Karpas-422 (cell line): Measurements from ENCODE around the gene MAN1A2. TPM values are rescaled to one million over a fixed set of nuclear protein-coding genes. Genes with fewer than 3 reads are reported as not detected.
"Not testable (repeated sequence)": the region's sequence is repeated elsewhere in the genome, so short reads cannot be mapped to it uniquely, and the experiment has no call there.

Source experiments
- DNase-seq: peaks from one replicate; pipeline ENCODE4 v3.0.0-alpha.2; 2015
- H2AFZ ChIP-seq: fragments of 200-600 bp; sonication (generic); 2 replicates; pipeline ENCODE4 v1.6.1; 2014; ENCODE audit warnings: antibody characterized with exemption, low read length, mixed read lengths
- H3K27ac ChIP-seq: fragments of 200-600 bp; sonication (generic); 2 replicates; pipeline ENCODE4 v1.5.1; 2014; ENCODE audit warnings: mild to moderate bottlenecking, low read length, moderate library complexity
- H3K27me3 ChIP-seq: fragments of 200-600 bp; sonication (generic); 2 replicates; pipeline ENCODE4 v1.6.1; 2014; ENCODE audit warnings: low read length, mixed read lengths
- H3K36me3 ChIP-seq: fragments of 200-600 bp; sonication (generic); 2 replicates; pipeline ENCODE4 v1.6.1; 2014; ENCODE audit warnings: low read length, mixed read lengths; ENCODE audit not compliant: insufficient read depth
- H3K4me1 ChIP-seq: fragments of 200-600 bp; sonication (generic); 2 replicates; pipeline ENCODE4 v1.6.1; 2014; ENCODE audit warnings: mild to moderate bottlenecking, low read length, mixed read lengths
- H3K4me2 ChIP-seq: fragments of 200-600 bp; sonication (generic); 2 replicates; pipeline ENCODE4 v1.6.1; 2014; ENCODE audit warnings: low read length, low read depth, mild to moderate bottlenecking; ENCODE audit not compliant: poor library complexity, severe bottlenecking
- H3K4me3 ChIP-seq: fragments of 200-600 bp; sonication (generic); 2 replicates; pipeline ENCODE4 v1.5.1; 2014; ENCODE audit warnings: mild to moderate bottlenecking, antibody characterized with exemption, low read length, mixed read lengths
- H3K79me2 ChIP-seq: fragments of 200-600 bp; sonication (generic); 2 replicates; pipeline ENCODE4 v1.6.1; 2014; ENCODE audit warnings: mild to moderate bottlenecking, low read length, mixed read lengths
- H3K9ac ChIP-seq: fragments of 200-600 bp; sonication (generic); 2 replicates; pipeline ENCODE4 v1.6.0; 2014; ENCODE audit warnings: low read length
- H3K9me2 ChIP-seq: fragments of 200-600 bp; sonication (generic), shearing (Covaris generic); replicated peaks from 2 replicates; pipeline ENCODE4 v1.6.0; 2014; ENCODE audit warnings: mild to moderate bottlenecking, low read length, moderate library complexity; ENCODE audit not compliant: insufficient read depth
- H3K9me3 ChIP-seq: fragments of 300-700, 200-600 bp; sonication (generic); 2 replicates; pipeline ENCODE4 v1.6.1; 2014; ENCODE audit warnings: low read length, mixed read lengths
- H4K20me1 ChIP-seq: fragments of 200-600 bp; sonication (generic); 2 replicates; pipeline ENCODE4 v1.6.1; 2014; ENCODE audit warnings: mild to moderate bottlenecking, antibody characterized with exemption, low read length, low read depth; ENCODE audit not compliant: insufficient read depth
- total RNA-seq: library from RNA; depleted of rRNA; stranded (reverse); fragments of >200 nt; shearing (Covaris generic); gene quantifications from 2 replicates; pipeline ENCODE4 v1.2.3, GENCODE V29; 2014; ENCODE audit warnings: low replicate concordance

Gene MAN1A2
- total RNA-seq, 1 experiment from 2014 or later: 43.0 TPM

DNA sequence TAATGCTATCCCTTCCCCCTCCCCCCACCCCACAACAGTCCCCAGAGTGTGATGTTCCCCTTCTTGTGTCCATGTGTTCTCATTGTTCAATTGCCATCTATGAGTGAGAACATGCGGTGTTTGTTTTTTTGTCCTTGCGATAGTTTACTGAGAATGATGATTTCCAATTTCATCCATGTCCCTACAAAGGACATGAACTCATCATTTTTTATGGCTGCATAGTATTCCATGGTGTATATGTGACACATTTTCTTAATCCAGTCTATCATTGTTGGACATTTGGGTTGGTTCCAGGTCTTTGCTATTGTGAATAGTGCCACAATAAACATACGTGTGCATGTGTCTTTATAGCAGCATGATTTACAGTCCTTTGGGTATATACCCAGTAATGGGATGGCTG is 14.6 kb upstream of the MAN1A2 start:
- not testable (repeated sequence) for H3K79me2 ChIP-seq, H3K27ac ChIP-seq, H3K9me3 ChIP-seq, H3K4me2 ChIP-seq, H3K4me1 ChIP-seq, H3K27me3 ChIP-seq, DNase-seq, H3K9ac ChIP-seq, H4K20me1 ChIP-seq, H2AFZ ChIP-seq, H3K9me2 ChIP-seq, H3K4me3 ChIP-seq, H3K36me3 ChIP-seq

DNA sequence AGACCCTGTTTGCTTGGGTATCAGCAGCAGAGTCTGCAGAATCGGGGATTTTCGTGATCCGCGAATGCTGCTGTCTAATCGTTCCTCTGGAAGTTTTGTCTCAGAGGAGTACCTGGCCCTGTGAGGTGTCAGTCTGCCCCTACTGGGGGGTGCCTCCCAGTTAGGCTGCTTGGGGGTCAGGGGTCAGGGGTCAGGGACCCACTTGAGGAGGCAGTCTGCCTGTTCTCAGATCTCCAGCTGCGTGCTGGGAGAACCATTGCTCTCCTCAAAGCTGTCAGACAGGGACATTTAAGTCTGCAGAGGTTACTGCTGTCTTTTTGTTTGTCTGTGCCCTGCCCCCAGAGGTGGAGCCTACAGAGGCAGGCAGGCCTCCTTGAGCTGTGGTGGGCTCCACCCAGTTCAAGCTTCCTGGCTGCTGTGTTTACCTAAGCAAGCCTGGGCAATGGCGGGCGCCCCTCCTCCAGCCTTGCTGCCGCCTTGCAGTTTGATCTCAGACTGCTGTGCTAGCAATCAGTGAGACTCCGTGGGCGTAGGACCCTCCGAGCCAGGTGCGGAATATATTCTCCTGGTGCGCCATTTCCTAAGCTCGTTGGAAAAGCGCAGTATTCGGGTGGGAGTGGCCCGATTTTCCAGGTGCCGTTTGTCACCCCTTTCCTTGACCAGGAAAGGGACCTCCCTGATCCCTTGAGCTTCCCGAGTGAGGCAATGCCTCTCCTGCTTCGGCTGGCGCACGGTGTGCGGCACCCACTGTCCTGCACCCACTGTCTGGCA is 9.2 kb upstream of the MAN1A2 start:
- H3K4me1 ChIP-seq, H3K9ac ChIP-seq, H3K9me2 ChIP-seq, DNase-seq, H3K9me3 ChIP-seq, H3K4me2 ChIP-seq, H3K36me3 ChIP-seq, H3K27me3 ChIP-seq, H3K4me3 ChIP-seq, H2AFZ ChIP-seq, H4K20me1 ChIP-seq, H3K79me2 ChIP-seq, H3K27ac ChIP-seq: not testable (repeated sequence)

DNA sequence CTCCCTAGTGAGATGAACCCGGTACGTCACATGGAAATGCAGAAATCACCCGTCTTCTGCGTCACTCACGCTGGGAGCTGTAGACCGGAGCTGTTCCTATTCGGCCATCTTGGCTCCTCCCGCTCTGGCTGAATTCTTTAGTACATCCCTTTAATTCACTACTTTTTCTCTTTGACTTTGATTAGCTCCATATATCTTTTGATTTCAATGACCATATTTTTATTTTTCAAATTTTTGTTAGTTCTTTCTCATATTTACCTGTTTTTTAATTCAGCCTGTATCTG is 8.7 kb upstream of the MAN1A2 start:
- not testable (repeated sequence) for H3K9me3 ChIP-seq, H4K20me1 ChIP-seq, H2AFZ ChIP-seq, DNase-seq, H3K9me2 ChIP-seq, H3K4me2 ChIP-seq, H3K9ac ChIP-seq, H3K27ac ChIP-seq, H3K4me3 ChIP-seq, H3K4me1 ChIP-seq, H3K79me2 ChIP-seq, H3K27me3 ChIP-seq, H3K36me3 ChIP-seq

DNA sequence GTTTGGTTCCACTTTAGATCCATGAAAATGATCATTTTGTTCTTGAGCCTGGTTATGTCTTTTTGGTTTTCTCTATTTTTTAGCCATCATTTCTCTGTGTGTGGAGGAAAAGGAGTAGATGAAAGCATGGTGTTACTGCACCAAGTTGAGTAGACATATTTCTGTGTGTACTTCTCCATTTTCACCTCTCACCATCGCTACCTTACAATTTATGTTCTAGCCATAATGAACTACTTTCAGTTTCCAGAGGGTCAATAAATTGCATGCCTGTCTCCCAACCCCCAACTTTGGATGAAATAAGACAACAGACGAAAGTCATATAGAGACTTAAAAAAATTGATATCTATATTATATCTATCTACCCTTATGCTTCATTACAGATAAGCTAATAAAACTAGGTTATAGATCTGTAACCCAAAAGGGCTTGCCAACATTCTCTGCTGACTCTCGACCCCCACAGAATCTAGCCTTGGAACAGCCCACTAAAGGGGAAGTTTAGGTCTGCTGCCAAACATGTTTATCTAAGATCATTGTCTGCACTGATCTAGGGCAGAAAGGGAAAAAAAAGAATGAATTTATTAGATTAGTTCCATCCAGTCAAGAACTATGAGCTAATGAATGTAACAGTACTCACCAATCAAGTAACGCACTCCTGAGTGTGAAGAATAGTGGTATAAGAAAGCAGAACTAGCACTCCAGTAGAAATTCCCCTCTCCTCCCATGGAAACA is 7.5 kb upstream of the MAN1A2 start:
- DNase-seq: no peak
- H3K4me2 ChIP-seq: no peak overlapping the region

DNA sequence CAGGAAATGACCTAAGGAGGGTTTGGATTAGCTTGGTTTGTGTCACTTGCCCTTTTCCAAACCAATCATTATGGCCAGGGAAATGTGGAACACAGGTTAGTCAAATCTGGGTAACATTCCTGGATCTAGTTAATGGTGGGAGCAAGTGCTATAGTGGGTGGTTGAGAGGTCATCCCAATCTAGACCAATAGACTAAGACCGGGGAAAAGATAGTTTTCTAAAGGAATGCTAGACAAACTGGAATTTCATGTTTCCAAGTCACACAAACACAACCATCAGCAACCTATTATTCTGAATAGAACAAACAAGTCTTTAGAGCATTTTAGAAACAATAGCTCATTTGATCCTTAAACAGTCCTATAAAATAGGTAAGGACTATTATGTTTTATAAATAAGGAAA is 4.3 kb upstream of the MAN1A2 start:
- H4K20me1 ChIP-seq: 0 out of 2 replicates have a peak, but pooled peaks cover 3% of the 10 kb centered on the region
- H3K27me3 ChIP-seq: no peaks in the 10 kb centered on the region
- H3K36me3 ChIP-seq: no peaks in the 10 kb centered on the region
- H3K27ac ChIP-seq: no peak overlapping the region
- H3K4me1 ChIP-seq: peaks cover 22% of the 10 kb centered on the region
- H3K4me3 ChIP-seq: no peak overlapping the region
- no peak for DNase-seq
- no peak overlapping the region for H3K4me2 ChIP-seq
- peaks cover 9% of the 10 kb centered on the region for H3K79me2 ChIP-seq
- H3K9ac ChIP-seq: no peak overlapping the region
- H3K9me2 ChIP-seq: no peaks in the 10 kb centered on the region
- no peaks in the 10 kb centered on the region for H3K9me3 ChIP-seq
- no peak overlapping the region for H2AFZ ChIP-seq

More for the DNA sequence above, 7.5 kb upstream of the MAN1A2 start:
- H3K4me1 ChIP-seq: peaks cover 8% of the 10 kb centered on the region; the same call in 1 of the 2 replicates
- no peak overlapping the region for H3K27ac ChIP-seq
- H4K20me1 ChIP-seq: no peaks in the 10 kb centered on the region
- H3K27me3 ChIP-seq: no peaks in the 10 kb centered on the region
- H3K79me2 ChIP-seq: no peaks in the 10 kb centered on the region
- H3K36me3 ChIP-seq: no peaks in the 10 kb centered on the region
- H2AFZ ChIP-seq: peak overlapping the region; percentile 48; the same call in 1 of the 2 replicates
- no peaks in the 10 kb centered on the region for H3K9me3 ChIP-seq
- no peaks in the 10 kb centered on the region for H3K9me2 ChIP-seq
- no peak overlapping the region for H3K9ac ChIP-seq
- no peak overlapping the region for H3K4me3 ChIP-seq

DNA sequence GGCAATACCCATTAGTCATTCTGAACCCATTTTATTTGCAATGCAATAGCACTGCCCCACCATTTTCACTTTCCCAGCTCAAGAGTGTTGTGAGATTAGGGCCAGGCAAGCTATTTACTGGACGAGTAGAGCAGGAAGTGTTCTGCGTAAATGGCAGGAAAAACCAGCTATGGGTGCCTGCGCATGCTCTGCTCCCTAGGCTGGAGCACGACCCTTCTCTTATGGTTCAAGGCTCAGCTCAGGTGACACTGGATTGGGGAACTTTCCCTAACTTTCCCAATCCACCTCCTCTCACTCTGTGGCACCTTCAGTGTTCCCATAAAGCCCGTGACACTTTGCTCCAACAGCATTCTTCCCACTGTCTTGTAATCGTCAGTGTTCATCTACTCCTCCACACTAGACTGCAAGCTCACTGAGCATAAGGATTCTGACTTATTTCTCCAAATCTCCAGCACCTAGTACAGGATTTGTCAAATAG is 3.6 kb upstream of the MAN1A2 start:
- Histone ChIP-seq H3K9ac (no peak overlapping the region), H3K9me2 (no peaks in the 10 kb centered on the region), H3K36me3 (no peaks in the 10 kb centered on the region), H3K4me3 (no peak overlapping the region), H4K20me1 (0 out of 2 replicates have a peak, but pooled peaks cover 3% of the 10 kb centered on the region), H3K27ac (no peak overlapping the region), H3K4me2 (no peak overlapping the region), H3K4me1 (peaks cover 22% of the 10 kb centered on the region), H3K79me2 (peaks cover 16% of the 10 kb centered on the region), H2AFZ (no peak overlapping the region), H3K27me3 (no peaks in the 10 kb centered on the region), H3K9me3 (no peaks in the 10 kb centered on the region)
- DNase-seq: no peak

DNA sequence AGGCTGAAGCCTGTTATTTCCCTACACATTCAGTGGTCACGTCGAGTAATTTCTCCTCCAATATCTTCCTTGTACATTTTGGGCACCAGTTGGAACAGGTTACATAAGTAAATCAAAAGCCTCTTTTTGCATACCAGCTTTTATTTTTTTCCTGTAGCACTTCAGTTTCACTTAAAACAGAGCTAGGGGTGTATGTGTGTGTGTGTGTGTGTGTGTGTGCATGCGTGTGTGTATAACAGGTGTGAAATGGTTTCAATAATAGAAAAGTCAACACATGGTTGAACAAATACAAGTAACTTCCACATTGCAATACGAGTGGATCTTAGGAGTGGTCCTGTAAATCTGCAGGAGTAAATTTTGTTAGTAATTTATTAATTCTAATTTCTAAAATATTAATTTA is 3.0 kb upstream of the MAN1A2 start:
- Histone ChIP-seq H3K27ac (no peak overlapping the region), H3K27me3 (no peaks in the 10 kb centered on the region), H3K4me1 (peaks cover 21% of the 10 kb centered on the region), H3K9me3 (no peaks in the 10 kb centered on the region), H4K20me1 (0 out of 2 replicates have a peak, but pooled peaks cover 3% of the 10 kb centered on the region), H3K9me2 (no peaks in the 10 kb centered on the region), H2AFZ (no peak overlapping the region), H3K4me3 (no peak overlapping the region), H3K79me2 (peaks cover 22% of the 10 kb centered on the region), H3K4me2 (no peak overlapping the region), H3K9ac (no peak overlapping the region), H3K36me3 (no peaks in the 10 kb centered on the region)
- DNase-seq: no peak

DNA sequence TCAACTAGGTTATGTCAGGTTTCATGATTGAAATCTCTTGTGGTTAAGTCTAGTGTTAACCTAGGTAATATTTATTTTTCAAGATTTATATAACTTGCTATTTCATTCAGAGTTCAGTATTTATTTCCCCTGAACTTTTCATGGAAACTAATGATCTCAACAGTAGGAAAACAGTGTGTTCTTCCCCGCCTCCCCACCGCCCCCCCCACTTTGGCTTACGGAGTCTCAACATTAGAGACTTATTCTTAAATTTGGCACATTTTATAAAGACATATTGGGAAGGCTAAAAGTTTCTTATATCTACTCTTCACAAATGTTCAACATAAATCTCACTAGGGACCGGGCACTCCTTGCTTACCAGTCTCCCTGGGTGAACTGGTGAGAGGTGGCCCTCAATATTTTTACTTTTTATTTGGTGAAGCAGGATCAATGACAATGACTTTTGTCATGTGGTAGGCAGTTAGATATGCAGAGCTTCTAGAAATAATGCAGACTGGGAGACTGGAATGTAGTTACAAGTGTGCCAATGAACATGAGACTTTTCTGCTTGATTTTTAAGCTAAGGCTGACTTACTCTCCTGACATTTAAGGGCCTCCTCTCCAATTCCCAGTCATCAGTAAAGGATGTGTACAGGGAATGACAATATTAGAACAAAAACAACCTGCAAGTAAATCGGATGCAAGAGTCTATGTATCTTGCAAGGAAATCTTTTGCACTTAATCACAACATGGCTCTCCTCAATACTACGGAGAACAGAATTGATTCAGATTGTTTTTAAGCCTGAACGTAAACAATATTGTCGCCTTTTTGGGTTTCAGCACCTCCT is 1.7 kb upstream of the MAN1A2 start:
- no peaks in the 10 kb centered on the region for H3K36me3 ChIP-seq
- no peak overlapping the region for H3K27ac ChIP-seq
- no peaks in the 10 kb centered on the region for H3K9me3 ChIP-seq
- no peaks in the 10 kb centered on the region for H3K9me2 ChIP-seq
- peak overlapping the region; percentile 84 for H3K9ac ChIP-seq
- peaks cover 3% of the 10 kb centered on the region; the same call in 1 of the 2 replicates for H4K20me1 ChIP-seq
- peak overlapping the region; percentile 77 for H3K4me2 ChIP-seq
- H3K4me3 ChIP-seq: peak overlapping the region; percentile 81
- H3K27me3 ChIP-seq: no peaks in the 10 kb centered on the region
- peaks cover 18% of the 10 kb centered on the region for H3K4me1 ChIP-seq
- DNase-seq: no peak
- H2AFZ ChIP-seq: no peak overlapping the region; the same call in 1 of the 2 replicates
- peaks cover 35% of the 10 kb centered on the region for H3K79me2 ChIP-seq
